Stomach (tissue), 9 donors: ENCODE results near the gene MYOM1. TPM values are rescaled to one million over a fixed set of nuclear protein-coding genes. Genes with fewer than 3 reads are reported as not detected.
"Not testable (repeated sequence)": the region's sequence is repeated elsewhere in the genome, so short reads cannot be mapped to it uniquely, and the experiment has no call there.

ENCODE experiments used
- DNase-seq, 2 donors: peaks; one replicate each; pipeline versions ENCODE4 v3.0.0 to v3.0.0-alpha.2; 2013 to 2019
- H3K27ac ChIP-seq, 5 donors: fragments of 200-600 bp in 4 of 5; sonication (generic) in 4 of 5; one replicate each; pipeline ENCODE4 v1.5.1; 2013 to 2019; ENCODE audit warnings: mild to moderate bottlenecking in 1 of 5, moderate library complexity in 1 of 5
- H3K27me3 ChIP-seq, 3 donors: fragments of 200-600 bp; sonication (generic); one replicate each; pipeline ENCODE4 v1.5.1; 2017 to 2019; ENCODE audit warnings: mixed run types in 1 of 3
- H3K36me3 ChIP-seq, 4 donors: fragments of 200-600 bp; sonication (generic); 1 replicate in 3 of 4; 2 replicates in 1 of 4; pipeline ENCODE4 v1.5.1; 2016 to 2019
- H3K4me1 ChIP-seq, 4 donors: fragments of 200-600 bp; sonication (generic); one replicate each; pipeline ENCODE4 v1.5.1; 2016 to 2019
- H3K4me3 ChIP-seq, 4 donors: fragments of 200-600 bp; sonication (generic) in 3 of 4; one replicate each; pipeline ENCODE4 v1.5.1; 2016 to 2019; ENCODE audit warnings: mild to moderate bottlenecking in 1 of 4
- H3K9me3 ChIP-seq, 4 donors: fragments of 200-600 bp; sonication (generic); one replicate each; pipeline ENCODE4 v1.5.1; 2016 to 2019
- EP300 ChIP-seq: sonication (generic); formaldehyde crosslinking; IDR thresholded peaks from one replicate; pipeline ENCODE4 v1.6.1; 2017; ENCODE audit warnings: antibody characterized with exemption
- POLR2A ChIP-seq, 4 donors: fragments of 450-650 bp; IDR thresholded peaks; one replicate each; pipeline ENCODE4 v1.6.1; 2016; ENCODE audit warnings: antibody characterized with exemption in 4 of 4, control low read depth in 2 of 4, mild to moderate bottlenecking in 1 of 4, moderate library complexity in 1 of 4
- POLR2AphosphoS5 ChIP-seq, 3 donors: sonication (generic); formaldehyde crosslinking; IDR thresholded peaks; one replicate each; pipeline ENCODE4 v1.6.1; 2016; ENCODE audit warnings: antibody characterized with exemption in 3 of 3
- WGBS, 5 donors: extraction: QIAGEN DNeasy Blood & Tissue Kit in 3 of 5; methylation state at CpG; one replicate each; pipeline versions ENCODE4 v1.1.5 to v1.1.7; 2013 to 2018; 5-methylcytosine and 5-hydroxymethylcytosine counted together
- intact Hi-C: fragments of 100-400 bp; cut with DNase I; formaldehyde crosslinking; loops from one replicate; pipeline ENCODE4 v1.15.1; 2023; ENCODE audit warnings: low total_unique reads
- polyA plus RNA-seq, 3 donors: library from polyadenylated mRNA; stranded (reverse); fragments of 200-250 nt; gene quantifications; one replicate each; pipeline ENCODE4 v1.2.3, GENCODE V29; 2013
- total RNA-seq, 5 donors: library from RNA; depleted of rRNA; stranded (reverse); fragments of >200 nt; gene quantifications; one replicate each; pipeline versions ENCODE4 v1.1.0 to v1.2.3, GENCODE V29; 2014 to 2016
- TF ChIP-seq, protein P1 (sequence below), 7 experiments: fragments of 450-650 bp in 4 of 7; fragments of 200-600 bp in 3 of 7; sonication (generic) in 3 of 7; IDR thresholded peaks; one replicate each; pipeline ENCODE4 v1.5.1; 2016 to 2019; ENCODE audit warnings: antibody characterized with exemption in 7 of 7, control low read depth in 2 of 7, mild to moderate bottlenecking in 1 of 7
- donor health status: healthy with polysubstance abuse.
- donor health status: Bipolar disorder and iron deficiency.
- donor health status: healthy.

The MYOM1 gene
- total and polyA plus RNA-seq, 8 donors: 1.2 to 37.9 (median 3.5) TPM

DNA sequence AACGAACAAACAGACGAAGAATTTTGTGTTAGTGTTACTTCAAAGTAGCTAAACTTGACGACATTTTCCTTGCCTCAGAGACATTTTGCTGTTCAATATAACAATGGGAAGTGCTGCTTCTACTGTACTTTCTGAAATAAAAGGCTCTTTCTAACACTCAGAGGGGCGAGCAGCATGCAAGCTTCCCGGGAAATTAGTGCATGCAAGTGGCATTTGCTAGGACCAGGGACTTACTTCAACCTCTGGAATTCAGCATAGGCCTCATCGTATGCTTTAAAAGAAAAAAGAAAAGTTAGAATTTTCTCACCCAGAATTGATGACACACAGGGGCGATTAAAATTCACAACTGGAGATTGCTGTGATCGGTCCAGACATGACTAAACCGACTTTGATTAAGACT, 144.3 kb downstream of the MYOM1 start:
- Histone ChIP-seq H3K27me3 (no peaks in the 10 kb centered on the region), H3K4me1 (no peaks in the 10 kb centered on the region), H3K9me3 (no peaks in the 10 kb centered on the region), H3K4me3 (no peak overlapping the region), H3K36me3 (peaks cover 0 to 4% (median 0%) of the 10 kb centered on the region in 4 donors), H3K27ac (no peak overlapping the region)
- TF ChIP-seq, protein P1, sequence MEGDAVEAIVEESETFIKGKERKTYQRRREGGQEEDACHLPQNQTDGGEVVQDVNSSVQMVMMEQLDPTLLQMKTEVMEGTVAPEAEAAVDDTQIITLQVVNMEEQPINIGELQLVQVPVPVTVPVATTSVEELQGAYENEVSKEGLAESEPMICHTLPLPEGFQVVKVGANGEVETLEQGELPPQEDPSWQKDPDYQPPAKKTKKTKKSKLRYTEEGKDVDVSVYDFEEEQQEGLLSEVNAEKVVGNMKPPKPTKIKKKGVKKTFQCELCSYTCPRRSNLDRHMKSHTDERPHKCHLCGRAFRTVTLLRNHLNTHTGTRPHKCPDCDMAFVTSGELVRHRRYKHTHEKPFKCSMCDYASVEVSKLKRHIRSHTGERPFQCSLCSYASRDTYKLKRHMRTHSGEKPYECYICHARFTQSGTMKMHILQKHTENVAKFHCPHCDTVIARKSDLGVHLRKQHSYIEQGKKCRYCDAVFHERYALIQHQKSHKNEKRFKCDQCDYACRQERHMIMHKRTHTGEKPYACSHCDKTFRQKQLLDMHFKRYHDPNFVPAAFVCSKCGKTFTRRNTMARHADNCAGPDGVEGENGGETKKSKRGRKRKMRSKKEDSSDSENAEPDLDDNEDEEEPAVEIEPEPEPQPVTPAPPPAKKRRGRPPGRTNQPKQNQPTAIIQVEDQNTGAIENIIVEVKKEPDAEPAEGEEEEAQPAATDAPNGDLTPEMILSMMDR (IDR thresholded peaks at IDR 0.05): no peak
- TF ChIP-seq POLR2A (IDR thresholded peaks at IDR 0.05): no peak
- WGBS, 5 donors: 67 to 77% (median 73%) methylated on average over 9 of the region's 9 CpGs
- DNase-seq: no peak
- intact Hi-C loops: no loop called here

DNA sequence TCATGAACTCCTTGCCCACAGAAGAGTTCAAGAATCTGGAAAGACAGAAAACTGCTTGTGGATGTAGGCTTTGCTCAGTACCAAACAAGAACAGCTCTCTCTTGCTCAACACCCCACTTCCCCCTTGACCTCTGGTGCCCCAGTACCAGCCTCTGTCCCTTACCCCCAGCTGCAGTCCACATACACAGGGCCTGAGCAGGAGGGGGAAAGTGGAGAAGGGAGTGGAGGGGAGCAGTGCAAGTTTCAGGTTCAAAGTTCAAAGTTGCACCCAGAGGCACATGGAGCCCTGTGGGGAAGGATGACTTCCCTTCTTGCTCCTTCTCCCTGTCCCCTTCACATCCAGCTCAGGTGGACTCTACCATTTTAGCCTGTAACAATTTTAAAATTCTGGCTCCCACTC, 145.7 kb downstream of the MYOM1 start:
- no peak overlapping the region for H3K4me3 ChIP-seq
- no peak overlapping the region for H3K27ac ChIP-seq
- no peaks in the 10 kb centered on the region for H3K9me3 ChIP-seq
- H3K36me3 ChIP-seq: peaks cover 0 to 9% (median 0%) of the 10 kb centered on the region in 4 donors
- no peak for TF ChIP-seq EP300
- TF ChIP-seq, protein P1 (IDR thresholded peaks at IDR 0.05): no peak
- TF ChIP-seq POLR2A (IDR thresholded peaks at IDR 0.05): no peak
- TF ChIP-seq POLR2AphosphoS5 (IDR thresholded peaks at IDR 0.05): no peak
- no peaks in the 10 kb centered on the region for H3K27me3 ChIP-seq
- intact Hi-C loops: no loop called here
- no peak for DNase-seq
- H3K4me1 ChIP-seq: no peaks in the 10 kb centered on the region

DNA sequence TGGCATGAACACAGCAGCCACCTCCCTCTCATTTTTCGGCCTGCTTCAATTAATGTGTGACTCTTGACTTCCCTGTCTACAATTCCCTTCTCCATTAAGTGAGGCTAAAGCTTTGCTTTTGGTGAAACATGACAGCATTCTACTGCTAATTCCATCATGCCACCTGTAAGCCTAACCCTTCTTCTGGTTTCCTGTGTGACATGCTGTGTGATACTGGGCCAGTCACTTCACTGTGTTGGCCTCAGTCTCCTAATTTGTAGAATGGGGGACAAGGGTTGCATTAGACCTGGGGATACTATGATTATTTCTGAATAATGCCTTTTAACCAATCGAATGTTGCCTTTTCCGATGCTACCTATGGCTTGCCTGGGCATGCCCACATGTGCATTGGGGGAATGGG, 146.4 kb downstream of the MYOM1 start:
- H3K36me3 ChIP-seq, H3K27me3 ChIP-seq, intact Hi-C loops, H3K4me3 ChIP-seq, H3K27ac ChIP-seq, DNase-seq, H3K9me3 ChIP-seq, H3K4me1 ChIP-seq: not testable (repeated sequence)
- WGBS, 5 donors: 82 to 100% (median 98%) methylated on average over 3 of the region's 3 CpGs

DNA sequence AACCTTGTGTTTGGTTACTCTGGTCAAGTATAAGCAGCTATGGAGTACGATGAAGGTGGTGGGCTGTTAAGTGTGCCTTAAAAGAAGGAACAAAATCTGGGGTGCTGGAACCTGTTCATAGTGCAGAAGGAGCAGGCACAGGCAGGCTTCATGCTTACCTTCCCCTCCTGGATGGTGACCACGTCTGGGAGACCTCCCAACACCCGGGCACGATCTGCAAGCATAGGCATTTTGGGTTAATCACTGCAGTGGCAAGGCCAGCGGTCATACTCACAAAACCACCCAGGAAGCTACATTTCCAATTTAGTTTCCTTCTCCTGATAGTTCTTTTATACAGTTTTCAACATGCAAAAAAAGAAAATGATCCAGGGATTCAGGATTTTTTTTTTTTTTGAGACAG, 148.1 kb downstream of the MYOM1 start:
- no peak for DNase-seq
- no peak overlapping the region for H3K4me3 ChIP-seq
- intact Hi-C loops: no loop called here
- peaks cover 0 to 14% (median 0%) of the 10 kb centered on the region in 4 donors for H3K36me3 ChIP-seq
- WGBS, 5 donors: 91 to 97% (median 94%) methylated on average over 5 of the region's 5 CpGs
- no peaks in the 10 kb centered on the region for H3K9me3 ChIP-seq
- H3K27ac ChIP-seq: no peak overlapping the region
- H3K4me1 ChIP-seq: no peaks in the 10 kb centered on the region
- no peaks in the 10 kb centered on the region for H3K27me3 ChIP-seq
- TF ChIP-seq EP300: no peak
- TF ChIP-seq POLR2AphosphoS5 (IDR thresholded peaks at IDR 0.05): no peak
- TF ChIP-seq POLR2A (IDR thresholded peaks at IDR 0.05): no peak
- TF ChIP-seq, protein P1 (IDR thresholded peaks at IDR 0.05): no peak

DNA sequence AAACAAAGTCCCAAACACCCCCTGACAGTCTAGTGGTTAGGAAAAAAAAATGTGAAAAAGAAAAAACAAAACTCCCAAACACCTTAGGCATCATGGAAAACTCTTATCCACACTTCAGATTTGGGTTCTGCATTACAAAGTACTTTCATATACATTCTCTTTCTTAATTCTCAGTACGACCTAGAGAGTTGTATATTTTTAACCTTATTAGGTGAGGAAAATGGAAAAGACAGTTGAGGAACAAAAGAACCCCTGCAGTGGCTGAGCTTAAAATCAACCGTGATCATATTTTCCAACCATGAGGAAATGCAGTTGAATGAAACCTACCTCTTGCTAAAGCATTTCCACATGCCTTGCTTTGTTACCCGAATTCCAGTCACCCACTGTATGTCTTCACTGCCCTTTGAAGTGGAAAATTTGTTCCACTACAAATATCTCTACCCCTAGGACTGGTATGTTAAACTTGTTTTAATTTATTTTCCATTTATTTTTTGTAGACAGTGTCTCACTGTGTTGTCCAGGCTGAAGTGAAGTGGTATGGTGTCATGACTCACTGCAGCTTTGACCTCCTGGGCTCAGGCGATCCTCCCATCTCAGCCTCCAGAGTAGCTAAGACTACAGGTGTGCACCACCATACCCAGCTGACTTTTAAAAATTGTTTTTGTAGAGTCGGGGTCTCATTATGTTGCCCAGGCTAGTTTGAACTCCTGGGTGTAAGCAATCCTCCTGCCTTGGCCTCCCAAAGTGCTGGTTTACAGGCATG, 149.9 kb downstream of the MYOM1 start:
- no peak for DNase-seq
- TF ChIP-seq EP300: no peak
- no peak for TF ChIP-seq POLR2A (IDR thresholded peaks at IDR 0.05)
- TF ChIP-seq, protein P1 (IDR thresholded peaks at IDR 0.05): no peak
- TF ChIP-seq POLR2AphosphoS5 (IDR thresholded peaks at IDR 0.05): no peak
- Histone ChIP-seq H3K4me3 (no peak overlapping the region), H3K27ac (no peak overlapping the region), H3K27me3 (no peaks in the 10 kb centered on the region), H3K4me1 (no peaks in the 10 kb centered on the region), H3K36me3 (peaks cover 0 to 14% (median 0%) of the 10 kb centered on the region in 4 donors), H3K9me3 (no peaks in the 10 kb centered on the region)
- intact Hi-C loops: loop anchor here (10.0 kb wide), 1 partner anchor 135 kb away; no protein-coding TSS in a partner anchor
- 80 to 89% (median 84%) methylated on average over 5 of the region's 5 CpGs for WGBS, 5 donors
